GM03348 (cell line): ENCODE measurements around the gene CDK4.

Experiments used
- DNase-seq: peaks from one replicate; pipeline ENCODE4 v3.0.0; 2012; ENCODE audit warnings: low spot score

The CDK4 gene

DNA sequence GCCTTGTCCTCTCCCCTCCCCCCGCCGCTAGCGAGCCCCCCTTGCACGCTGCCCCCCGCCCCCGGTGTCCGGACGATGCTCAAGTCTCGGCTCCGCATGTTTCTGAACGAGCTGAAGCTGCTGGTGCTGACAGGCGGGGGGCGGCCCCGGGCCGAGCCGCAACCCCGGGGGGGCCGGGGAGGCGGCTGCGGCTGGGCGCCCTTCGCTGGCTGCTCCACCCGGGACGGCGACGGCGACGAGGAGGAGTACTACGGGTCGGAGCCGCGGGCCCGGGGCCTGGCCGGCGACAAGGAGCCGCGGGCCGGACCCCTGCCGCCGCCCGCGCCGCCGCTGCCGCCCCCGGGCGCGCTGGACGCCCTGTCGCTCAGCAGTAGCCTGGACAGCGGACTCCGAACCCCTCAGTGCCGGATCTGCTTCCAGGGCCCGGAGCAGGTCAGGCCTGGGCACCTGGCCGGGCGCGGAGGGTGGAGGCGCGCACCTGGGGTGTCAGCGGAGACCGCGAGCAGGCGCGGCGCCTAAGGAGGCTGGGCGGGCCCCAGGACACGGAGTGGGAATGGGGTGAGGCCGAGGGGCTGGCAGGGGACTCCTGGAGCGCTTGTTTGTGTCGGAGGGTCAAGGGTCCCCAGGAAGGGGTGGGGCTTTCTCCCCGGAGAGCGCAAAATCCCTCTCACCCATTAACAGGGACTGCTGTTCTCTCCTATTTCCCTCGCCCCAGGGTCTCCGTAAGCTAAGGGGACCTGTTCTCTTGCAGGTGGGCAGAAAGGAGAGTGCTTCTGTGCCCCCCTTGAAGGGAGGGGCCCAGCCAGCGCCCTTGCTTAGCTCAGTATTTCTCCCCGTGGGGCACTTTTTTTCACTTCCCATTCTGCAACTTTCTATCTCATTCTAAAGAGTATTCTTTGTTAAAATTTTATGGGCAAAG, 3.6 kb upstream of the CDK4 start:
- DNase-seq: no peak

DNA sequence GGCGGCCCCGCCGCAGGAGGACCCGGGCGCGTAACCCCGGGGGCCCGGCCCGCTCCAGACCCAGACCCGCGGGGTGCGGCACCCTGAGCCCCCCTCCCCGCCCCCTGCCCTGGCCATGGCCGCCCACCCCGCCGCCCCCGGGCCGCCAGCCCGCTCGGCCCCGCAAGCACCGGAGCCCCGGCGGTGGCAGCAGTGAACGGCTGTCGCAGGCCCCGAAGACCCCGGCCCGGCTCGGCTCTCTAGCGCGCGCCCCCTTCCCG, 3.0 kb upstream of the CDK4 start:
- no peak for DNase-seq

DNA sequence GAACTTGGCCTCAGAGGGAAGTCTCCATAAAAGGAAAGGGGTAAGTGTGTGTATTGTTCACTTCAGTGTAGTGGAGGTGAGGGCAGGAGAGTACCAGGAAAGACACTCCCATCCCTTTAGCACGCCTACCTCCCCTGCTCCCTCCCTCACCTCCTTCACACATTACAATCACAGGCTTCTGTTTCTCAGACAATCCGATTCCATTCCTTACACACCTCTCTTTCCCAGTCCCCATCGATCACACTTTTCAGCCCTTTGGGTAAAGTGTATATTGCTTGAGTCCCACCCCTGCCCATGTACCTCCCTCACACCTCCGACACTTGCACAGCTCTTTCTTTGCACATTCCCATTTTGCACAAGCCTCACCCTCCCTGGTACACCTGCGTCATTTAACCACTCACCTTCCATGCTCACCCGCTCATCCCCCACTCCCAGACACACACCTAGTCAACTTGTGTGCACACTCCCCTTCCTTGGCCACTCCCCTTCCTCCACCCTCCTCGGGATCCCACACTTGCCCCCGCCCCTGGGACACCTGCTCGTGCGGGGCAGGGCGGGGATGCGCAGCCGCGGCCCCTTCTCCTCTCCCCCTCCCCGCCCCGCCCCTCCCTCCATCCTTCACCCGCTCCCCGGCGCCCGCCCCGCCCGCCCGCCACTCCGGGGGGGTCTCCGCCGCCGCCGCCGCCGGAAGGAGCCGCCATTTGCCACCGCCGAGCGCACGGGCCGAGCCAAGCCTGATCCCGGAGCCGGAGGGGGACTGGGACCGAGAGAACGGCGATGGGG, 2.5 kb upstream of the CDK4 start, which contains the start of gene MARCHF9:
MARCHF9 (plus strand) TSS at position 693 of the 783 bp plus-strand sequence. CDS start 426 bp downstream, outside the sequence.
- DNase-seq: no peak

DNA sequence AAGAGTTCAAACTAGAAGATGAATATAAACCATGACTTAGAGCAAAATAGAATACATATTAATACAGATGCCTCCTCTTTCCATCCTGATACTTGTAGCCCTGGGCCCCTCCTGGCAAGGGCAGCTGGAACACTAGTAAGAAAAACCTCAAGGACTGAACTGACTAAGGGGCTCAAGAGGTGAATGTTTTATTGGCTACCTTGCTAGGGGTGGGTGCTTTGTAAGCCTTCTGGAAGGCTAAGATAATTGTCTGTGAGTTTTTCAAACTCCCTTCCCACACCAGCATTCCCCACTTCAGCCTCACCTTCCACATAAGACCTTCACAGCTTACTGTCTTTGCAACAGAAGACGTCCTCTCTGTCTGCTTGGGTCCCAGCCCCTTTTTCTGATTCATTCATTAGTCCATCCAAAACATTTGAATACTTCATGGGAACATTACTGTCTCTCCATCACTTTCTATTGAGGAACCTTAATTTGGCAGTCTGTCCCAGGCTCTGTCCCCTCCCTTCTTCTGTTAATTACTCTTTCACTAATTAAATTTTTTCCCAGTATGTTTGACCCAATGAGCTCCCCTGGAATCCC, 1.7 kb upstream of the CDK4 start:
- no peak for DNase-seq

DNA sequence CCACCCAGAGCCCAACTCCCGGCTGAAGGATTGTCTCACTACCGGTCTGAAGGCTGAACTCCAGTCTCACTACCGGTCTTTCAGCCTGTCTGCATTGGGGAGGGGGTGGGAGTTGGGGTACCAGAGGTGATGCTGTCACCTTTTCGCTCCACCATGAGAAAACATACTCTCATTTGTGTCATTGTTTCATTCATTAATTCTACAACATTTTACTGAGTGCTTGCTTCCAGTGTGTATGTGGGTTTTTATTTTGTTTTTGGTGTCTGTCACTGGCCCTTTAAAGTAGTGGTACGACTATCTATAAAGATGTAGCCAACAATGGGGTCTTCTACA, 524 bp upstream of the CDK4 start:
- no peak for DNase-seq

DNA sequence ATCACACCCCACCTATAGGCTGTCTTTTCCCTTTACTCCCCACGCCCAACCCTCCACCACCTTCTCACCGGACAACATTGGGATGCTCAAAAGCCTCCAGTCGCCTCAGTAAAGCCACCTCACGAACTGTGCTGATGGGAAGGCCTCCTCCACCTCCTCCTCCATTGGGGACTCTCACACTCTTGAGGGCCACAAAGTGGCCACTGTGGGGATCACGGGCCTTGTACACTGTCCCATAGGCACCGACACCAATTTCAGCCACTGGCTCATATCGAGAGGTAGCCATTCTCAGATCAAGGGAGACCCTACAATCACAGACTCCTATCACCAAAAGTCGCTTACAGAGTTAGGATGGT, 700 bp downstream of the CDK4 start:
- no peak for DNase-seq

DNA sequence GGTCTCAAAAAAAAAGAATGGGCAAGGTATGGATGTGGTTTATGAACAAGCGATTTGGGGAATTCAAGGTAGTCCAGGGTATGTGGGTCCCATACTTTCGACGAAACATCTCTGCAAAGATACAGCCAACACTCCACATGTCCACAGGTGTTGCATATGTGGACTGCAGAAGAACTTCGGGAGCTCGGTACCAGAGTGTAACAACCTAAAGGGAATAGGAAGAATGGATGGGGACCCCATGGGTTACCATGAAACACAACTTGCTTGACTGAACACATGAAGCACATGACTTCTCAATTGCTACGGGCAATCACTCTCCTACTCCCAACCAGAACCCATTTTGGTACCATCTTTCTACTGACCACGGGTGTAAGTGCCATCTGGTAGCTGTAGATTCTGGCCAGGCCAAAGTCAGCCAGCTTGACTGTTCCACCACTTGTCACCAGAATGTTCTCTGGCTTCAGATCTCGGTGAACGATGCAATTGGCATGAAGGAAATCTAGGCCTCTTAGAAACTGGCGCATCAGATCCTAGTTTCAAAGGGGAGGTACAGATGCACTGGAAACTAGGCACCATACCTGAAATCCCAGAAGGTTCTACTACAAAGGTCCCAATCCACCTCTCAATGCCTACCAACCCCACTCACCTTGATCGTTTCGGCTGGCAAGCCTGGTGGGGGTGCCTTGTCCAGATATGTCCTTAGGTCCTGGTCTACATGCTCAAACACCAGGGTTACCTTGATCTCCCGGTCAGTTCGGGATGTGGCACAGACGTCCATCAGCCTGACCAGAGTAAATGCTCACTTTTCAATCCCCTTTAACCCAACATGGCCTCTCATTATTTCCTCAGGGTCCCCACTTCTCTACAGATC, 1.3 kb downstream of the CDK4 start:
- no peak for DNase-seq

DNA sequence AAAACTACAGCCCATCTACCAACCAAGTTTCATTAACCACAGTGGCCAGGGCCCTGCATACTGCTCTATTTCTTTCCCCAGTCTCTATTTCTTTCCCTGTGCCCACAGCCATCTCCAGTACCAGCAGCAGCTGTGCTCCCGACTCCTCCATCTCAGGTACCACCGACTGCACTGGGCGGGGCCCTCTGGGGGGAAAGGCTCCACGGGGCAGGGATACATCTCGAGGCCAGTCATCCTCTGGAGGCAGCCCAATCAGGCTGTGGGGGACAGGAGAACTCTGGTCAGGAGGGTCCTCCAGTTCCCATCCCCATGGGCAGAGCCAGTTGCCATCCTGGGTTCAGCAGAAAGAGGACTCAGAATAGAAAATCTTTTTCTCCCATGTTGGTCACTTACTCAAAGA, 3.0 kb downstream of the CDK4 start:
- DNase-seq: no peak

DNA sequence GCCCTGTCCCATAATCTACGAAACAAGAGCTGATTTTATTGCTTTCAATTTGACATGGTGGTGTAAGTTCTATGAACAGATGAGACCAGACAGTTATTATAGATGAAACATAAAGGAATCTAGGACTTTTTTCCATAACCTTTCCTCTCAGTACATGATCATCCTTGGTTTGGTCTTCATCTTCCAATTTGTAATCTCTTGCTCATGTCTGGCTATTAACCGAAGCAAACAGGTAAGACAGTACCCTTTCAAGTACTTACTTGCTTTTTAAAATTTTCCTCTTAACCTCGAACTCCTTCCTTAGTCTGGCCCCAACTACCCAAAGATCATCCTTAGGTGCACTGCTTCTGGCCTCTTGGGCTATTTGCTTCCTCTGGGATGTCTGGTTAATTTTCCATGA, 6.1 kb downstream of the CDK4 start:
- no peak for DNase-seq

DNA sequence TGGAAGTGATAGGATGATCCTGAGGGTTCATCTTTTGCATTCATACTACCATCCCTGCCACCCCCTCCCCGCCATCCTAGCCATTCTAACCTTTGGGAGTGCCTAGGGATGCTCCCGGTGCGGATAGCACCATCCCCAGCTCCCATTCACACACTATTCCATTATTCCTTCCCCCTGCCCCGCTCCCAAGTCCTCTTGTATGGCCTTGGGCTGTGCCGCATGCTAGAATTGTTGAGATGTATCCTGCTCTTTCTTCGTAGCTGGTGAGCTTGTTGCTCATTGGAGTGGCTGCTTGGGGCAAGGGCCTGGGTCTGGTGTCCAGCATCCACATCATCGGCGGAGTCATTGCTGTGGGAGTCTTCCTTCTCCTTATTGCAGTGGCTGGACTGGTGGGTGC, 6.6 kb downstream of the CDK4 start:
- no peak for DNase-seq

DNA sequence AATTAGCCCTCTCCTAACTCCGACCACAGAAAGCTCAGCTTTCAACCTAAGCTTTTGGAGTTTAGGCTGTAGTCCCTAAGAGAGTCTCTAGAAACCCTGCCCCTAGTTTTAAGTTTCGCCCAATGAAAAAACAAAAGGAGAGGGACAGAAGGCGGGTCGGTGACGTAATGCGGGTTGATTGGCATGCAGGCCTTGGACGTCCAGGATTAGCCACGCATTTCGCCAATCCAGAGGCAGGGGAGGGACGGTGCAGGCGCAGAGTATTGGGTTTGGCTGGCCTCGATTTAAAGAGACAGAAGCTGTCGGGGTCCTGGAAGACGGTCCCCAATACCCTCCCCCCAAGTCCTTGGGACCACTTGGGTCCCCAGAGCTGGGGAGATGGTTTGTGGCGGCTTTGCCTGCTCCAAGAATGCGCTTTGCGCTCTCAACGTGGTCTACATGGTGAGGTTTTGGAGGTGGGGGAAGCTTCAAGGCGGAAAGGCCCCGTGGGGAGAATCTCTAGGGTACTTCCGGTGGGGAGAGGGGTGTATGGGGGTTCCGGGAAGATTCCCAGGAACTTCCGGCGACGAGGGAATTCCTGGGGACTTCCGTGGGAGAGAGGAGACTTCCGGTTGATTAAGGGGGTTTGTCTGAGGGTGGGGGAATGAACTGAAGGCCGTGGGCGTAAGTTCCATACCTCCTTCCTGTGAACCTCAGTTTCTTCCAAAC, 7.2 kb downstream of the CDK4 start, which contains the start of gene TSPAN31:
TSPAN31 (plus strand) TSS at position 263 of the 708 bp plus-strand sequence; CDS start at position 379, 116 bp downstream.
- peak; percentile 95 for DNase-seq

DNA sequence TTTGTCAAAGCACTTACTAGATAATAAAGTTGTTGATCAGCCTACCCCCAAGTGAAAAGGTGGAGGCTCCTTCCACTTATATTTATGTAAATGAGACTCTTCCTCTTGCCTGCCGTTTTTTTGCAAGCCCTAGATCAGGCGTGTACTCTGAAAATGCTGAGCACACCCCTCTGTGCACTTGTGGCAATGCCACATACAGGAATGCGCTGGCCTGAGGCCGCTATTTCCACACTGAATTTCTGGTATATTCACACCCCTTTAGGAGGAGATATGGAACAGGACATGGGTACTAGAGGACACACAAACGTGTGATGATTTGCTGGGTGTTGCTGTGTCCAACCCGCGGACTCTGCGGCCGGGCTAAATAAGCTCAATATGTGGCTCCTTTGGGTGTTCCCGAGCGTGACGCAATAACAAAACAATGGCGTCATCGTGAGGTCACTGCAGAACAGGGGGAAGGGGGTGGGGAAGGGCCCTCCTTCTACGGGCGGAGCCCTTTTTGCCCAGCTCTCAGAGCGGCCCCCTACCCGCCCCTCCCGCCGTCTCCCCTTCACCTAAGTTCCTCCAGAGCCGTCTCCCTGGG, 7.8 kb downstream of the CDK4 start:
- DNase-seq: peak; percentile 83

DNA sequence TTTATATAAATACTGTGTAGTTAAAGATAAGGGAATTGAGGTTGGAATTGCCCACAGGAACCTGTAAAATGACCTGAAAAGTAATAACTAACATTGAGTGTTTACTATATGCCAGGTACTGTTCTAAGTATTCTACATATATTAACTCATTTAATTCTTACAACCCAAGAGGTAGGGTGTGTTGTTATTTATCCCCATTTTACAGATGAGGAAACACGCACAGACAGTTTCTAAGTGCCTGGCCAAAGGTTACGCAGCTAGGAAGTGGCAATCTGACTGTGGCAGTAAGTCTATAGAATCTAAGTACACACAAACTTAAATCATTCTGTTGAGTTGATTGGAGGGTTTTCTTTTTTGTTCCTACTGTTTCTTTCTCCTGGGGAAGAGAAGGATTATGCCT, 8.3 kb downstream of the CDK4 start:
- DNase-seq: no peak

DNA sequence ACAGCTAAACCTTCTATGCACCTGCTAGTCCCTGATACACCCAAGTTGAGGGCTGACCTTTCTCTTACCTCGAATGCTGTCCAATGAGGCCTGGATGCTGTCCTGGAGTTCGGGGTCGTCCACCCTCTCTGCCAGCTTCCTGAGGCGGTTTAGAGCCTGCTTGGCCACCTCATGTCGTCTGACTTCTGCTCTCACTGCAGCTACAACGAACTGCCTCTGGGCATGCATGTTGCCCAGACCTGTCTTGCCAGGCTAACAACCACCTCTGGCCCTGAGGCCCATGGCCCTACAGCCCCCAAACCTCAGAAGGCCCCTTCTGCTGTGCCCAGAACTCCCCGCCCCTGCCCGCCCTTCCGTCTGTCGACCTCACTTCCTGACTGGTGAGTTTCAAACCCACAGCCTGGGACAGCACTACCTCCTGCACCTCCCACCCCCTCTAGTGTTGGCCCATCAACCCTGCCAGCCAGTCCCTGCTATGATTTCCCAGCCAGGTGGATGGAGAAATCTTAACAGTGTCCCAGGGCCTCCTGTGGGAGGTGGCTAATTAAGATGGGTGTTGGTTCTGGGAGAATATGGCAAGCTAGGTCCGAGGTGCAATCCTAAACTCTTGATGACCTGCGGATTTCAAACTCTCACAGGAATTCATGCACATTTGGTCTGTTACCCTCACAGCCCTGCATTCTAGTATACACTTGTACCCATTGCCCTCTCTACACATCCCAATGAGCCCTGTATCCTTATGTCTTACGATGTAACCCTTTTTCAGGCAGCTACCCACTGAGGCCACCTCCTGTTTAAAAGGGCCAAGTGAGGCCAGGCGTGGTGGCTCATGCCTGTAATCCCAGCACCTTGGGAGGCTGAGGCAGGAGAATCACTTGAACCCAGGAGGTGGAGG, 10.0 kb downstream of the CDK4 start:
- DNase-seq: no peak

DNA sequence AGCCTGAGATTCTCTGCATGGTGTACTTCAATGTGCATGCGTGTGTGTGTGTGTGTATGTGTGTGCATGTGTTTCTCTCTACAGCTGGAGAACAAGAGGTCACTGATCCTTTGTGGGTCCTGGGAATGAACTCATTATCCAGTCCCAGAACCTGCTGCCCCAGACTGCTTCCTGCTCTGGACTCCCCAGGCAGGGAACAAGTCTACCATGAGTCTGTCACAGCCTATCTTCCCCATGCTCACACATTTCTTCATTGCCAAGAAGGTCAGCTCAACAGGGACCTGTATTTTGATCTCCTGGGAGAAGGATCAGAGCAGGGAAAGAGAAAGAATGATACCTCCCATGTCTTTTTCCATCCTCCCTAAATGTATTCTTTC, 10.7 kb downstream of the CDK4 start:
- DNase-seq: no peak

DNA sequence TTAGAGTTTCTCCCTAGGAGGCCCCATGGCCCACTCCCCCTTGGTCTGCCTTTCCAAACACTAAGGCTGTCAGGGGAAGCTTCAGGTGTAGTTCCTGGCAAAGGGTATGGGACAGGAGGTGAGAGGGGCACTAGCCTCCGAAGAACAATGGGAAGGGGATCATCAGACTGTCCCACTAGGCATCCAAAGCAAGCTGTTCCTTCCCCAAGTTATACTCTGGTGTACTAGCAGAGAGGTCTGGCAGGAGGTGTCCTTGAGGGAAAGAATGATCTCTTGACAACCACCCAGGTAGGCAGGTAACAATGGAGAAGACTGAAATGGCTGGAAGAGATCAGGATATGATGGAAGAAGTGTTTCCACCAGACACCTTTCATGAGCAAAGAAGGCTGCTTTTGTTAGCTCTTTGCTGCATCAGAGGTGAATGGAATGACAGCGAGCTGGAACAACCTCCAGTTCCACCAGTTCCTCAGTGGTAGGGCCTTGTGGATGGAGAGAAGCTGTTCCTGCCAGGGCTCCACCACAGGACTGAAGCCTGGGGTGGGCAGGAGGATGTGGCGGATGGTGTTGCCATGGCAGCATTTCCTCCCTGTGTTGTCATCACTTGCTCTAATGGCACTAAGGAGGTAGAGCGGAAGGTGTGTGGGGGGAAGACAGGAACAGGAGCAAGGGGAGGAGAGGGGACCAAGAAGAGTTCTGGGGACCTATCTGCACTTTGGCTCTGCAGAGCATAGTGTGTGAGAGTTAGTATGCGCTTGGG, 11.3 kb downstream of the CDK4 start:
- DNase-seq: no peak

DNA sequence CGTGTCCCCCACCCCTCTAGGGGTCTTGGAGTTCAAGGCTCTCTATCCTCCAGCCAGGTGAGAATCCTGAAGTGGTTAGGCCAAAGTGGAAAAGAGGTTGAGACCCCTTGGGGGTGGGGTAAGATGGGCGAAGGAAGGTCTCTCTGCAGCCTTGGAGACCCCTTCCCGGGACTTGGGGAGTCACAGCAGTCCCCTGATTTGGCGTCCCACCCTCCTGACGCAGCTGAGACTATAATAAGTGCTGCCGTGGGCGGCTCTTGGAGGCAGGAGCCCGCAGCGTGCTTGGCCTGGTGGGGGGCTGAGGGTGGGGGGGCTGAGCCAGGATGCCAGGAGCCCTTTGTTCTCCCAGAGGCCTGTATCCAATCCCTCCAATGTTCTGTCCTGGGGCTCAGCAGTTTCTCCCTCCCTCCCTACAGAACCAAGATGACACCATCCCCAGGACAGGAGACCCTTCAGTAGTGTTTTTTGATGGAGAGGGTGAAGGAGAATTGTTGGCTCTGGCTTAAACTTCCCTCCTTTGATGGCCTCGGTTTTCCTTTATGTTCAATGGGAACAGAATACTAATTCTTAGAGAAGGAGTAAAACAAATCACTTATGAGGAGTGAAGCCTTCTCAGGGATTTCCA, 12.1 kb downstream of the CDK4 start:
- DNase-seq: no peak

DNA sequence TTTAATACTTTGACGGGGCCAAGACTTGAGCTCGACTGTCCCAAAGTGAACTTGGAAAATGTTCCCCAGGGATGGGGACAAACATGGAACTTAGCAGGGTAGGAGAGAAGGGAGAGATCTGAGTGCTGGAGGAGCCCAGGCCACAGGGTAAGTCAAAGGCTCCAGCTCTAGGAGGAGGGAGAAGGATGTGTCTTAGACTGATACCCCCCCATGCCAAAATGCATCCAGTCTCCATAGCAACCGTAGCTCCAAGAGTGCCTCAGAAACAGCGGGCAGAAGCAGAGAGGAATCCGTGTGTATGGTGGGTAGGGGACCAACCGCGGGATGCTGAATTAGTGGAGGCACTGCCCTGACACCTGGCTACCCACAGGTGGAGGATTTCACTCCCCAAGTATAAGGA, 12.7 kb downstream of the CDK4 start:
- DNase-seq: no peak

DNA sequence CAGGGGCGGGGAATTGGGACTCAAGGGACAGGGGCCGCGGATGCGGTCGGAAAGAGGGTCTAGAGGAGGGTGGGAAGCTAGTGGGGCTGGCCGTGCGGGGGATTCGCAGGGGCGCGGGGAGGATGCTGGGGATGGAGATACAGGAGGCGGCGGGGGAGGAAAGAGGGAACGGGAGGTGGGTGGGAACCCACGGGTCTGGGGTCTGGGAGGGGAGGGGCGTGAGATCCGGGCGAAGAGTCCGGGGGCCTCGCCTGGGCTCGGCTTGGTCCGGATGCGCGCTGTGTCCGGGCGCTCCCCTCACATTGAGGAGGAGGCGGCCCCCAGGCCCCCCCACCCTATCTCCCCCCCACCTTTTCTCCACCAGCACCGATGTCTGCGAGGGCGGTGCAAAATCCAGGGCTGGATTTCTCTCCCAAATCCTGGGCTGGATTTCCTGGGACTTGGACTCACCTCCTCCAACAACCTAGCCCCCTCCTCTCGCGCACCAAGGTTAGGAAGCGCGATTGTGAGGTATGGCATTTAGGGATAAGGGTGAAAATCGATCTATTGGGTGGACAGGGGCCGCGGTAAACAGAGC, 13.4 kb downstream of the CDK4 start, which contains the start of gene AGAP2:
AGAP2 (minus strand) TSS at position 82 of the 577 bp plus-strand sequence. CDS start 496 bp downstream, outside the sequence.
- DNase-seq: no peak
